Ovary (tissue), 9 donors: Measurements from ENCODE around the gene PELI3. TPM values are rescaled to one million over a fixed set of nuclear protein-coding genes. Genes with fewer than 3 reads are reported as not detected.

Experiments
- DNase-seq, 5 donors: peaks; one replicate each; pipeline ENCODE4 v3.0.0-alpha.2; 2019 to 2020
- H3K27ac ChIP-seq, 2 donors: fragments of 200-600 bp; one replicate each; pipeline versions ENCODE4 v1.5.1 to v1.8.0; 2019 to 2022
- H3K27me3 ChIP-seq: fragments of 200-600 bp; one replicate; pipeline ENCODE4 v1.8.0; 2022
- H3K36me3 ChIP-seq: fragments of 200-600 bp; sonication (generic); one replicate; pipeline ENCODE4 v1.5.1; 2019
- H3K4me1 ChIP-seq: one replicate; pipeline ENCODE4 v1.8.1; 2013; ENCODE audit warnings: mild to moderate bottlenecking, moderate library complexity; ENCODE audit not compliant: insufficient read depth
- H3K4me3 ChIP-seq: fragments of 200-600 bp; sonication (generic); one replicate; pipeline ENCODE4 v1.5.1; 2017
- H3K9me3 ChIP-seq, 2 donors: fragments of 200-600 bp in 1 of 2; sonication (generic) in 1 of 2; one replicate each; pipeline versions ENCODE4 v1.5.1 to v1.8.1; 2013 to 2019; ENCODE audit warnings: mild to moderate bottlenecking in 1 of 2, moderate library complexity in 1 of 2
- EP300 ChIP-seq: sonication (generic); formaldehyde crosslinking; IDR thresholded peaks from one replicate; pipeline ENCODE4 v1.6.1; 2017; ENCODE audit warnings: antibody characterized with exemption
- POLR2A ChIP-seq: fragments of 450-650 bp; IDR thresholded peaks from one replicate; pipeline ENCODE4 v1.6.1; 2017; ENCODE audit warnings: antibody characterized with exemption, mild to moderate bottlenecking, moderate library complexity
- WGBS, 3 donors: extraction: QIAGEN DNeasy Blood & Tissue Kit in 1 of 3; methylation state at CpG; one replicate each; pipeline versions ENCODE4 v1.1.5 to v1.1.7; 2013 to 2017; 5-methylcytosine and 5-hydroxymethylcytosine counted together
- intact Hi-C, 4 donors: fragments of 100-400 bp; cut with DNase I; formaldehyde crosslinking; loops; one replicate each; pipeline versions ENCODE4 v1.11.0 to v1.15.1; 2022 to 2023
- polyA plus RNA-seq, 2 donors: library from polyadenylated mRNA; stranded (reverse); fragments of 200-250 nt in 1 of 2; fragments of 350-450 nt in 1 of 2; fragmentation: Illumina TruSeq in 1 of 2; extraction: RNeasy Lipid Tissue Mini Kit (QIAGEN cat#74804) in 1 of 2; gene quantifications; one replicate each; pipeline ENCODE4 v1.2.3, GENCODE V29; 2013 to 2014
- total RNA-seq, 7 donors: library from RNA; depleted of rRNA in 2 of 7; stranded (reverse); fragments of >200 nt in 2 of 7; fragmentation: NEBNext Ultra II Directional in 3 of 7; extraction: Animal tissue kit (Norgen Biotek cat#: 25700) in 3 of 7; gene quantifications; one replicate each; pipeline versions ENCODE4 v1.1.0 to v1.2.4, GENCODE V29; 2016 to 2023
- TF ChIP-seq, protein P1 (sequence below), 3 donors: fragments of 450-650 bp in 2 of 3; fragments of 200-600 bp in 1 of 3; IDR thresholded peaks; one replicate each; pipeline versions ENCODE4 v1.5.1 to v1.8.0; 2016 to 2022; ENCODE audit warnings: antibody characterized with exemption in 3 of 3, mild to moderate bottlenecking in 1 of 3
- donor health status: DM: no; HTN: no; CAD: no; lungs with moderate emphysema.
- donor health status: DM: no; HTN: no; CAD: no.
- donor health status: Bipolar disorder and iron deficiency.
- donor health status: DM: yes; HTN: yes; CAD: no.
- donor health status: DM: no; HTN: no; CAD: no.
- donor health status: DM: yes; HTN: yes; CAD: no.

PELI3 gene
- total and polyA plus RNA-seq, 9 donors, result 7.6 to 29.6 (median 20.5) TPM

DNA sequence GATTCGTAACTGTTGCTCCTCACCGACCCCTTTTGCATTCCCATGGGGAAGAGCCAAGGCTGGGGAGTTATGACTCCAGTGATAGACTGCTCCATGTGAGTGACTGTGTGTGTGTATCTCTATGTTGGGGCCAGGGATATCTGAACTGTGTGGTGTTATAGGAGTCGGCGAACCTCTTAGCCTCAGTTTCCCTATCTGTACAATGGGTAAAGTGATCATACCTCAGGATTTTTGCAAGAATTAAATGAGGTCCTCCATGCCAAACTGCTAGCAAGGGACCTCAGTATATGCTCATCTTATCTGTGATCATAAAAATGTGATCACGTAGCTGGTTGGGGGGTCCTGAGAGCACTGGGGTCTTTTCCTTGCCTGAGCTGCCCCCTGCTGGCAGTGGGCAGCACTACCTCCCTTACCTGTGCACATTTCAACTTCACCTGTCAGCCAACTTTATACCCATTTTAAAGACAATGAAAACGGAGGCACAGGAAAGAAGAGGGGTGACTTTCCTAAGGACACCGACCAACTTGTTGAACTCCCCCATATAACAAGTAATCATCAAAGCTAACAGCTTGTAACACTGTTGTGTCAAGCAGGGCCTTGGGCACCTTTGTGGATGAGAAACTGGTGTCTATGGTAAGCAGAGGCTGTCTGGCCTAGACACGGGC, 12.2 kb downstream of the PELI3 start:
- Histone ChIP-seq H3K27ac (peak overlapping the region; percentile 49 to 82), H3K4me1 (peaks cover 2% of the 10 kb centered on the region), H3K27me3 (no peaks in the 10 kb centered on the region), H3K36me3 (no peaks in the 10 kb centered on the region), H3K4me3 (peak overlapping the region; percentile 59), H3K9me3 (no peaks in the 10 kb centered on the region)
- intact Hi-C loops, result loop anchor here in 1 of 4 donors (10.0 kb wide), 1 partner anchor 196 kb away; the partner anchor contains the start of gene RBM4B
- WGBS, 3 donors, result 40 to 41% (median 40%) methylated on average over 8 of the region's 8 CpGs
- DNase-seq, result no peak
- no peak for TF ChIP-seq POLR2A
- TF ChIP-seq, protein P1, sequence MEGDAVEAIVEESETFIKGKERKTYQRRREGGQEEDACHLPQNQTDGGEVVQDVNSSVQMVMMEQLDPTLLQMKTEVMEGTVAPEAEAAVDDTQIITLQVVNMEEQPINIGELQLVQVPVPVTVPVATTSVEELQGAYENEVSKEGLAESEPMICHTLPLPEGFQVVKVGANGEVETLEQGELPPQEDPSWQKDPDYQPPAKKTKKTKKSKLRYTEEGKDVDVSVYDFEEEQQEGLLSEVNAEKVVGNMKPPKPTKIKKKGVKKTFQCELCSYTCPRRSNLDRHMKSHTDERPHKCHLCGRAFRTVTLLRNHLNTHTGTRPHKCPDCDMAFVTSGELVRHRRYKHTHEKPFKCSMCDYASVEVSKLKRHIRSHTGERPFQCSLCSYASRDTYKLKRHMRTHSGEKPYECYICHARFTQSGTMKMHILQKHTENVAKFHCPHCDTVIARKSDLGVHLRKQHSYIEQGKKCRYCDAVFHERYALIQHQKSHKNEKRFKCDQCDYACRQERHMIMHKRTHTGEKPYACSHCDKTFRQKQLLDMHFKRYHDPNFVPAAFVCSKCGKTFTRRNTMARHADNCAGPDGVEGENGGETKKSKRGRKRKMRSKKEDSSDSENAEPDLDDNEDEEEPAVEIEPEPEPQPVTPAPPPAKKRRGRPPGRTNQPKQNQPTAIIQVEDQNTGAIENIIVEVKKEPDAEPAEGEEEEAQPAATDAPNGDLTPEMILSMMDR (IDR thresholded peaks at IDR 0.05), result peak in 2 of 3 donors; percentile 38 to 49

DNA sequence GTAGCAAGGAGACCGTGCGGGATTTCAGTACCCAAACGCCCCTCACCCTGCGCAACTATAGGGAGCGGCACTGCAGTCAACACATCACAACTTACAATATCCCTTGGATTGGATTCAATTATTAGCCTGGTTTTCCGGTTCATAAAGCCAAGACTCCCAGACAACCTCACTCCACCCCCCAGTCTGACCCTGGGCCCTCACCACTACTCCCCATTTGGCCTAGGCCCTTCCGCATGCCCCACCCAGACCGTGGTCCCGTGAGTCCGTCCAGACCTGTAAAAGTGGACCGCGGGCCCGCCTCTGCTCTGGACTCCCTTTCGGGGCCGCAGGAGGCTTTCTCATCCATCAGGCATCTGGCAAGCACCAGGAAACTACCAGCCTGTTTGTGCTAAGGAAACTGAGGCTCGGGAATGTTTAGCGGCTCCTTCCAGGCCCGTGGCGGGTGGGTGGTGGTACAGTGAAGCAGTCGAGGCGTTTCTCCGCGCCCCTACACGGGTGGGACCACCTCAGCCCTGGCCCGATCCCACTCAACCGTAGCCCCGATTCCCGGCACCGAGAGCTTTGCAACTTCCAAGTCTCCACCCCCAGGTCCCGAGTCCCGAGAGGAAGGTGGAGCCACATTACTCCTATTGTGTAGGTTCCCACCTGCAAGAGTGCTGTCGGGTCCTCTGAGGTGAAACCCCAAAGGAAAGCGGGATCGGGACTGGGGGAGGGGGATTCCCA, 12.8 kb downstream of the PELI3 start:
- Histone ChIP-seq H3K4me1 (peaks cover 2% of the 10 kb centered on the region), H3K27me3 (no peaks in the 10 kb centered on the region), H3K27ac (peak overlapping the region; percentile 49 to 82), H3K9me3 (no peaks in the 10 kb centered on the region), H3K4me3 (peak overlapping the region; percentile 59), H3K36me3 (no peaks in the 10 kb centered on the region)
- WGBS, 3 donors, result 0 to 1% (median 0%) methylated on average over 29 to 34 of the region's 34 CpGs
- intact Hi-C loops, result loop anchor here in 1 of 4 donors (10.0 kb wide), 1 partner anchor 195 kb away; the partner anchor contains the start of gene RBM4B
- peak in 4 of 5 donors; percentile 48 to 66 (median 56) for DNase-seq
- TF ChIP-seq, protein P1 (IDR thresholded peaks at IDR 0.05), result peak in 1 of 3 donors; percentile 19
- TF ChIP-seq EP300 (no peak), POLR2A (no peak)

DNA sequence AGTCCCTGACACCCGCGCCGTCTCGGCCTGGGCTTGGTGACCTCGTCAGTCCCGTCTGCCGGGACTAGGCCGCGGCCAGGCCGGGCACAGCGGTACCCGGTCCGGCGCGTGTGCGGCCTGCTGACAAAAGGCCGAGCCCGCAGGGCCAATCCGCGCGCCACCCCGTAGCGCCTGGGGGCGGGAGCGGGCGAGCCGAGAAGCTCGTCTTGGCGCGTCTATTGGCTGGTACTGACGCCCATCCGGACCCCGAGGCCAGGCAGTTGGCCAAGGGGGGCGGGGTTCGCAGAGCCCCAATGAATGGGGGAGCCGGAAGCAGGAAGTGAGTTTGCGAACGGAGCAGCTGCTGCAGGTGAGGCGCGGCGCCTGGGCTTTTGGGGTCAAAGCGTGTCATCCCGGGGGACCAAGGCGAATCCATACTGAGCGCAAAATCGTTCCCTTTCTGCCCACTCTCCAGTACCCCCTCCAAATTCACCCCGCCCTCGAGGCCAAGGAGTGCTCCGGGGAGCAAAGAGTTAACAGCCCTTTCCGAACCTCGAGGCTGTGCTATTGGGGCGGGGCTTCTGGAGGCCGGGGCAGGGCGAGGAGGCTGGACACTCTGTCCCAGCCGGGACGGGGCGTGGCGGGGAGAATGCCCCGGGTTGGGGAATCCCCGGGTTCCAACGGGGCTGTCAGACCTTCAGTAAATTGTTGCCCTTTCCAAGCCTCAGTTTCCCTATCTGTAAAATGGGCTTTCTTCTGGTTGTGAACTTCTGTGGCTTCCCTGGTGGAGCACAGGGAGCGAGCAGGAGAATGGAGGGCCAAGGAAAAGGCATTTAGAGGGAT, 13.6 kb downstream of the PELI3 start, which contains the start of gene DPP3:
DPP3 (plus strand) TSS at position 318 of the 822 bp plus-strand sequence. CDS start 1,767 bp downstream, outside the sequence.
- Histone ChIP-seq H3K4me1 (peaks cover 2% of the 10 kb centered on the region), H3K4me3 (peak within 1 kb of the TSS; percentile 59), H3K27me3 (no peaks in the 10 kb centered on the region), H3K9me3 (no peaks in the 10 kb centered on the region), H3K27ac (peak within 1 kb of the TSS; percentile 49 to 82), H3K36me3 (no peaks in the 10 kb centered on the region)
- intact Hi-C loops, result no loop called here
- TF ChIP-seq EP300 (no peak), POLR2A (peak; percentile 87)
- TF ChIP-seq, protein P1 (IDR thresholded peaks at IDR 0.05), result no peak
- DNase-seq, result peak; percentile 97 to 99 (median 98)
- WGBS, 3 donors, result 0 to 1% (median 1%) methylated on average over 40 to 62 of the region's 62 CpGs

DNA sequence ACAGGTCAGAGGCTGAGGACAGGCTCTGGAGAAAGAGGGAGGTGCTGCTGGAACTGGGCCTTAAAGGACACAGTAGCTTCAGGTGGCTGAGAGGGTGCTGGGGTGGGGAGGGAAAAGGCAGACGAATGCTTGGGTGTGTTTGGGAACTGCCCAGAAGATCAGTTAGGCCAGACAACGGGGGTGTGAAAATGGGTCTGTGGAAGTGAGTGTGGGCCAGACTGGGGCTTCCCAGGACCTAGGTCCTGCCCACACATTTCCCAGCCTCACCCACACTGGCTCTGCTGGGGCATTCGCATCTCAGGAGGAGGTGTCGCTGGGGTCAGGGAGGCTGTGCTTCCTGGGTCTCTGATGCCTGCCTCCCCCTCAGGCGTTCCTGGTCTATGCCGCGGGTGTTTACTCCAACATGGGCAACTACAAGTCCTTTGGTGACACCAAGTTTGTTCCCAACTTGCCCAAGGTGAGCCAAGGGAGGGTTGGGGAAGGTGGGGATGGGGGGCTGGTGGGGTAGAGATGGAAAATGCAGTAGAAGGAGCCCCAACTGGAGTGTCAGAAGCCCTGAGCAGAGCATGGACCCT, 18.2 kb downstream of the PELI3 start:
- Histone ChIP-seq H3K27me3 (no peaks in the 10 kb centered on the region), H3K36me3 (no peaks in the 10 kb centered on the region), H3K4me3 (no peak overlapping the region), H3K27ac (no peak overlapping the region), H3K9me3 (no peaks in the 10 kb centered on the region), H3K4me1 (peaks cover 2% of the 10 kb centered on the region)
- intact Hi-C loops, result no loop called here
- TF ChIP-seq POLR2A (no peak), EP300 (no peak)
- TF ChIP-seq, protein P1 (IDR thresholded peaks at IDR 0.05), result no peak
- 69 to 73% (median 69%) methylated on average over 7 of the region's 7 CpGs for WGBS, 3 donors
- DNase-seq, result no peak
